GM10266 (cell line): ENCODE data around the gene DDX39A.

ENCODE experiments used
- DNase-seq: peaks from one replicate; pipeline ENCODE4 v3.0.0; 2012; ENCODE audit errors: extremely low spot score
- TF ChIP-seq, protein P1 (sequence below): IDR thresholded peaks from 2 replicates; pipeline ENCODE4 v1.5.1; 2012; ENCODE audit warnings: mild to moderate bottlenecking, low read depth; ENCODE audit not compliant: control insufficient read depth, insufficient read depth; ENCODE audit errors: missing control alignments

Gene DDX39A

DNA sequence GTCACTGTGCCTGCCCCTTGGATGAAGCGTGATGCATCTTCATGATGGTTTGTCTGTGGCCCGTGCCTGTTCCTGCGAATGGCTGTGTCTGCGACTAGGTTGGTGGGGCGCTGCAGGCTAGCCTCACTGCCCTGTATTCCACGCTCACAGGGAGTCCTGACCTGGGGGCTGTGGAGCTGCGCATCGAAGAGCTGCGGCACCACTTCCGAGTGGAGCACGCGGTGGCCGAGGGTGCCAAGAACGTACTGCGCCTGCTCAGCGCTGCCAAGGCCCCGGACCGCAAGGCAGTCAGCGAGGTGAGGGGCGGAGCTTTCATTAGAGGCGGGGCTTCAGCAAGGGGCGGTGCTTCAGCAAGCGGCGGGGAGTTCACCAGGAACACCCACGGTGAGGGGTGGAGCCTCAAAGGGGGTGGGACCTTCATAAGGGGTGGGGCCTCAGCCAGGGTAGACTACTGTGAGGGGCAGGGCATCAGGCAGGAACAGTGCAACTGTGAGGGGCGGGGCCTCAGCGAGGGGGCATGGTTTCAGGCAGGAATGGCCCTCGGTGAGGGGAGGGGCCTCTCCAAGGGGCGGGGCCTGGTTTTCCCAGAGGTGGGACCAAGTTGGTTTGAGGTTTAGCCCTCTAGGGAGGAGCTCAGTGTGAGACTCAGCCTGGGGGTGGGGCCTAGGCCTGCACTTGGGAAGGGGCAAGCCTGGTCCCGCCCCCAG, 31.2 kb upstream of the DDX39A start:
- TF ChIP-seq, protein P1, sequence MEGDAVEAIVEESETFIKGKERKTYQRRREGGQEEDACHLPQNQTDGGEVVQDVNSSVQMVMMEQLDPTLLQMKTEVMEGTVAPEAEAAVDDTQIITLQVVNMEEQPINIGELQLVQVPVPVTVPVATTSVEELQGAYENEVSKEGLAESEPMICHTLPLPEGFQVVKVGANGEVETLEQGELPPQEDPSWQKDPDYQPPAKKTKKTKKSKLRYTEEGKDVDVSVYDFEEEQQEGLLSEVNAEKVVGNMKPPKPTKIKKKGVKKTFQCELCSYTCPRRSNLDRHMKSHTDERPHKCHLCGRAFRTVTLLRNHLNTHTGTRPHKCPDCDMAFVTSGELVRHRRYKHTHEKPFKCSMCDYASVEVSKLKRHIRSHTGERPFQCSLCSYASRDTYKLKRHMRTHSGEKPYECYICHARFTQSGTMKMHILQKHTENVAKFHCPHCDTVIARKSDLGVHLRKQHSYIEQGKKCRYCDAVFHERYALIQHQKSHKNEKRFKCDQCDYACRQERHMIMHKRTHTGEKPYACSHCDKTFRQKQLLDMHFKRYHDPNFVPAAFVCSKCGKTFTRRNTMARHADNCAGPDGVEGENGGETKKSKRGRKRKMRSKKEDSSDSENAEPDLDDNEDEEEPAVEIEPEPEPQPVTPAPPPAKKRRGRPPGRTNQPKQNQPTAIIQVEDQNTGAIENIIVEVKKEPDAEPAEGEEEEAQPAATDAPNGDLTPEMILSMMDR: no peak
- DNase-seq: peak; percentile 75

DNA sequence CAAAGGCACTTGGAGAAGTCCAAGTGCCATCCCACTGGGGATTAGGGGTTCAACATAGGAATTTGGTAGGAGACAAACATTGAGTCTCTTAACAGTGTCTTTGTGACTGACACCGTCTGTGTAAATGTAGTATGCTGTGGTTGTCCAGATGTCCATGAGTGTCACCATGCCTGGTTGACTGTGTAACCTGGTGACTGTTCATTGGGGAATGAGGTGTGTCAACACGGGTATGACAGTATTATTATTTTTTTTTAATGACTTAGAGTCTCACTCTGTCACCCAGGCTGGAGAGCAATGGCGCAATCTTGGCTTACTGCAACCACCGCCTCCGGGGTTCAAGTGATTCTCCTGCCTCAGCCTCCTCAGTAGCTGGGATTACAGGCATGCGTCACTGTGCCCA, 30.2 kb upstream of the DDX39A start:
- TF ChIP-seq, protein P1: no peak

DNA sequence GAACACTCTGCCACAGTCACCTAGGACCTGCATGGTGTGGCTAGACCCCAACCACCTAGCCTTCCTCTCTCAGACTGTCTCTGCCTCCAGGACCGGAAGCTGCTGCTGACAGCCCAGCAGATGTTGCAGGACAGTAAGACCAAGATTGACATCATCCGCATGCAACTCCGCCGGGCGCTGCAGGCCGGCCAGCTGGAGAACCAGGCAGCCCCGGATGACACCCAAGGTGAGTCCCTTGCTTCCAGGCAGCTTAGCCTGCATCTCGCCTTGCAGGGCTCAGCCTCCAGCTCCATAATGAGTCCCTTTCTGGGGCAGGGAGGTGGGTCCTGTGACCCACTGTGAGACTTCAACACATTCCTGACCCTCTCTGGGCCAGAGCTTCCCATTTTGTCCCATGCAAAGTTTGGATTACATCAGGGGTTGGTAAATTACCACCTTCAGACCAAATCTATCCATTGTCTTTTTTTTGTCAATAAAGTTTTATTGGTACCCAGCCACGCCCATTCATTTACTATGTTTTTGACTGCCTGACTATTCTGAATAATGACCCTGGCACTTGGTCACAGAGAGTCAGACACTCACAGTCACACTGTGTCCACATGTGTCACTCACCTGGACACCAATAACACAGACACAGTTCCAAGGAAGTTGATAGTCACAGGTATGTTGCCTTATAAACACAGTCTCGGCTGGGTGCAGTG, 27.3 kb upstream of the DDX39A start:
- DNase-seq: no peak
- TF ChIP-seq, protein P1: no peak

More for the DNA sequence above, 30.2 kb upstream of the DDX39A start:
- DNase-seq: no peak

DNA sequence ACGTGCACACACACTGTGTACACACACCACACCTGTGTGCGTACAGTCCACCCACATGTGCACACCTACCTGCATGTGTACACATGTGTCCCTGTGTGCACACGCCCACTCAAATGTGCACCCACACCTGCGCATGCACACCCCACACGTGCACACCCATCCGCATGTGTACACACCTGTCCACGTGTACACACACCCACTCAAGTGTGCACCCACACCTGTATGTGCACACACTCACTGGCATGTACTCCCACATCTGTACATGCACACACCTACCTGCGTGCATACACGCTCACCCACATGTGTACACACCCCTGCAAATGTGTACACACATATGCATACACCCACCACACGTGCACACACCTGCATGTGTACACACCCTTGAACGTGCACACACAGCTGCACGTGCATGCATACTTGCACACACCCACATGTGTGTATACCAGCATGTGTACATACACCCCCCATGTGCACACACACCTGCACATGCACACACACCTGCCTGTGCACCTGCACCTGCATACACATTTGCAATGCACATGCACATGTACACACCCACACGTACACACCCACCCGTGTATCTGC, 24.6 kb upstream of the DDX39A start:
- DNase-seq: no peak
- TF ChIP-seq, protein P1: no peak

DNA sequence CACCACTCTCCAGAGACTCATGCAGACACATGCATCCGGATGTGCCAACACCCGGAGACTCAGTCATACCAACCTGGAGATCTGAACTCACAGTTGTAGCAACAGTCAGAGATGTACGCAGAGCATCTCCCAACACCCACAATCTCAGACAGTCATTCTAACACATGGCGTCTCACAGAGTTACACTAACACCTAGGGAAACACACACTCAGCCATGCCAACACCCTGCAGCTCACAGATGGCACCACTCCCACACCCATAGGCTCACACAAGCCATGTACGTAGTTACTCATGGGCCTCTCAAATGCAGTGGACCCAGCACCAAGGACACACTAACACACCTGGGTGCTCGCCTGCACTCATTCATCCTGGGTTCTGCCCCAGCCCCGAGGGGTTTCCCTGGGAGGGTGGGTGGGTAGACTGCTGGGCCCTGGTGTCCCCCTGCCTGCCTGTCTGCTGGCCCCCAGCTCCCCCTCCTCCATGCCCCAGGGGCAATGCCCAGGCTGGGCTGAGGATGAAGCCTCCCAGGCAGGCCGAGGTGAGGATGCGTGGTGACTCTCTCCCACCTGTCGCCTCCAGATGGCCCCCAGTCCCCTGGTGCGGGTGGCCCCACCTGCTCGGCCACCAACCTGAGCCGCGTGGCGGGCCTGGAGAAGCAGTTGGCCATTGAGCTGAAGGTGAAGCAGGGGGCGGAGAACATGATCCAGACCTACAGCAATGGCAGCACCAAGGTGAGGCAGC, 23.9 kb upstream of the DDX39A start:
- DNase-seq: no peak
- TF ChIP-seq, protein P1: no peak

DNA sequence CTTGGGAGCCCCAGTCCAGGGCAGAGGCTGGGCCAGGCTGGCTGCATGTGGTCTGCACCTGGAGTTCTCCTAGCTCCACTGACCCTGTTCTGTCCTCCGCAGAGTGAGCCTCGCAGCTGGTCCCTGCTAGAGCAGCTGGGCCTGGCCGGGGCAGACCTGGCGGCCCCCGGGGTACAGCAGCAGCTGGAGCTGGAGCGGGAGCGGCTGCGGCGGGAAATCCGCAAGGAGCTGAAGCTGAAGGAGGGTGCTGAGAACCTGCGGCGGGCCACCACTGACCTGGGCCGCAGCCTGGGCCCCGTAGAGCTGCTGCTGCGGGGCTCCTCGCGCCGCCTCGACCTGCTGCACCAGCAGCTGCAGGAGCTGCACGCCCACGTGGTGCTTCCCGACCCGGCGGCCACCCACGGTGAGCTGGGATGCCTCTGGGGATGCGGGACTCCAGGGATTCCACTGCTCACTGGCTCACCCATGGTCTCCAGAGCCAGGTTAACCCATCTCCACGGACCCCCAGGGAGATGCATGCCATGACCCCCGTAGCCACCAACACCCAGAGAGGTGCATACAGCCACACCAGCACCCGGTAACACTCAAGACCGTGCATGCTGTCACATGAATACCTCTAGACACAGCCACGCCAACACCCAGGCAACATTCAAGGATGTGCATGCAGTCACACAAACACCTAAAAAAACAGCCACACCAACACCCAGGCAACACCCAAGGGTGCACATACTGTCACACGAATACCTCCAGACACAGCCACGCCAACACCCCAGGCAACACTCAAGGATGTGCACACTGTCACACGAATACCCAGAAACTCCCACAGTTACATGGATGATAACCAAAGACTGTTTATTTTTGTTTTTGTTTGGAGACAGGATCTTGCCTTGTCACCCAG, 22.1 kb upstream of the DDX39A start:
- TF ChIP-seq, protein P1: no peak
- DNase-seq: no peak
